Keratinocyte (primary cell): ENCODE measurements around the gene UBE2C. TPM values are rescaled to one million over a fixed set of nuclear protein-coding genes. Genes with fewer than 3 reads are reported as not detected.

Experiments
- DNase-seq: peaks from one replicate; pipeline ENCODE4 v3.0.0-alpha.2; 2011; ENCODE audit warnings: low read depth, missing footprints, low spot score
- FAIRE-seq: peaks from 2 replicates; lab custom pipeline; 2011; peaks lifted over from hg19 to GRCh38; lab: Jason Lieb, UNC
- H2AFZ ChIP-seq: 2 replicates; pipeline ENCODE4 v1.6.0; 2012; ENCODE audit warnings: low read length, control low read depth, inconsistent platforms; ENCODE audit not compliant: control insufficient read depth
- H3K27ac ChIP-seq: 2 replicates; pipeline ENCODE4 v1.5.1; 2011; ENCODE audit warnings: low read length; ENCODE audit not compliant: control insufficient read depth, insufficient read depth
- H3K27me3 ChIP-seq: 3 replicates; pipeline ENCODE4 v1.6.0; 2011; ENCODE audit warnings: low read length; ENCODE audit not compliant: control insufficient read depth, insufficient read depth; ENCODE audit errors: extremely low read depth
- H3K36me3 ChIP-seq, 2 experiments: 2 replicates in 1 of 2; 3 replicates in 1 of 2; pipeline ENCODE4 v1.5.1; 2011; ENCODE audit warnings: low read length in 2 of 2, mild to moderate bottlenecking in 1 of 2; ENCODE audit not compliant: control insufficient read depth in 2 of 2, insufficient read depth in 2 of 2; ENCODE audit errors: extremely low read depth in 1 of 2
- H3K4me1 ChIP-seq: 3 replicates; pipeline ENCODE4 v1.5.1; 2011; ENCODE audit warnings: low read length; ENCODE audit not compliant: control insufficient read depth, insufficient read depth; ENCODE audit errors: extremely low read depth
- H3K4me2 ChIP-seq: 3 replicates; pipeline ENCODE4 v1.6.0; 2011; ENCODE audit warnings: low read depth, low read length; ENCODE audit not compliant: control insufficient read depth, insufficient read depth; ENCODE audit errors: extremely low read depth
- H3K4me3 ChIP-seq, 3 experiments: fragments of 200-600 bp in 1 of 3; sonication (generic) in 1 of 3; 2 replicates in 2 of 3; 3 replicates in 1 of 3; pipeline ENCODE4 v1.5.1; 2011 to 2016; ENCODE audit warnings: low read length in 3 of 3, mild to moderate bottlenecking in 3 of 3, control low read depth in 2 of 3, inconsistent platforms in 1 of 3, low read depth in 1 of 3, mixed read lengths in 1 of 3, mixed run types in 1 of 3, moderate library complexity in 1 of 3; ENCODE audit not compliant: control insufficient read depth in 2 of 3, insufficient read depth in 2 of 3; ENCODE audit errors: extremely low read depth in 1 of 3
- H3K79me2 ChIP-seq: 2 replicates; pipeline ENCODE4 v1.6.0; 2012; ENCODE audit warnings: low read length; ENCODE audit not compliant: control insufficient read depth, insufficient read depth
- H3K9ac ChIP-seq: 3 replicates; pipeline ENCODE4 v1.6.0; 2011; ENCODE audit warnings: low read length; ENCODE audit not compliant: control insufficient read depth, insufficient read depth; ENCODE audit errors: extremely low read depth
- H3K9me1 ChIP-seq: 3 replicates; pipeline ENCODE4 v1.6.0; 2011; ENCODE audit warnings: low read length; ENCODE audit not compliant: control insufficient read depth, insufficient read depth; ENCODE audit errors: extremely low read depth
- H3K9me3 ChIP-seq: 2 replicates; pipeline ENCODE4 v1.5.1; 2012; ENCODE audit warnings: low read depth, low read length; ENCODE audit not compliant: control insufficient read depth
- H4K20me1 ChIP-seq: 3 replicates; pipeline ENCODE4 v1.6.0; 2011; ENCODE audit warnings: low read length; ENCODE audit not compliant: control insufficient read depth, insufficient read depth; ENCODE audit errors: extremely low read depth
- CTCF ChIP-seq, 3 experiments: IDR thresholded peaks in 1 of 3; conservative IDR thresholded peaks in 1 of 3; optimal IDR thresholded peaks in 1 of 3; 2 replicates in 2 of 3; 3 replicates in 1 of 3; pipeline versions ENCODE3 to v1.5.1; 2011; ENCODE audit warnings: low read length in 3 of 3, mild to moderate bottlenecking in 3 of 3, moderate library complexity in 2 of 3, control low read depth in 1 of 3, inconsistent platforms in 1 of 3; ENCODE audit not compliant: insufficient read depth in 2 of 3; ENCODE audit errors: extremely low read depth in 1 of 3
- EZH2 ChIP-seq: IDR thresholded peaks from one replicate; pipeline ENCODE4 v1.6.1; 2012; ENCODE audit warnings: inconsistent platforms, mild to moderate bottlenecking, low read length, moderate library complexity
- dilution Hi-C: fragments of 300-500 bp; cut with MboI; formaldehyde crosslinking; loops from one replicate; pipeline ENCODE4 v1.7.0; 2020; ENCODE audit warnings: low sequenced_read_pairs; ENCODE audit not compliant: extremely low pct_ligation_motif_present
- polyA plus RNA-seq, 5 experiments: library from polyadenylated mRNA; depleted of rRNA in 3 of 5; stranded (reverse) in 3 of 5; stranded (forward) in 1 of 5; unstranded in 1 of 5; fragments of >200 nt; gene quantifications; 1 replicate in 1 of 5; 2 replicates in 3 of 5; 3 replicates in 1 of 5; pipeline versions ENCODE4 v1.2.1 to v1.2.3, GENCODE V29; 2011 to 2012; ENCODE audit warnings: missing spikeins in 2 of 5, low read depth in 1 of 5, low replicate concordance in 1 of 5

Gene UBE2C
- polyA plus RNA-seq, 1 donor (not counting 4 experiments of a cell fraction or from before 2014, with no cell fraction given) = 46.6 TPM

GRCh38 chr20:45857114-45857881 lies 44.9 kb downstream of the UBE2C start, which contains the start of the genes ACOT8 and ZSWIM3:
TSS of gene ACOT8 (minus strand) at chr20:45857392. CDS start at chr20:45857315, 77 bp downstream.
TSS of gene ZSWIM3 (plus strand) at chr20:45857614. CDS start at chr20:45857826, 212 bp downstream.
- DNase-seq (peak; percentile 92), FAIRE-seq (peak; percentile 66)
- Histone ChIP-seq H2AFZ (peak within 1 kb of the TSS; percentile 97), H3K27ac (peak within 1 kb of the TSS; percentile 61), H3K79me2 (peaks cover 18% of the 10 kb centered on the region), H4K20me1 (no peaks in the 10 kb centered on the region), H3K9me3 (no peaks in the 10 kb centered on the region), H3K9ac (peak within 1 kb of the TSS; percentile 82), H3K27me3 (no peaks in the 10 kb centered on the region), H3K9me1 (no peaks in the 10 kb centered on the region), H3K36me3 (no peaks in the 10 kb centered on the region), H3K4me1 (peaks cover 14% of the 10 kb centered on the region), H3K4me2 (peak within 1 kb of the TSS; percentile 99), H3K4me3 (peak within 1 kb of the TSS; percentile 77 to 98 (median 93))
- dilution Hi-C loops = no loop called here
- no peak for TF ChIP-seq CTCF (optimal IDR thresholded peaks at IDR 0.05 in 1 of 3, IDR thresholded peaks at IDR 0.05 in 1 of 3, conservative IDR thresholded peaks at IDR 0.05 in 1 of 3; ENCODE audit: extremely low read depth in 1 of 3, insufficient read depth in 2 of 3, low read length in 3 of 3)
- TF ChIP-seq EZH2 = no peak

GRCh38 chr20:45857882-45858216 lies 45.4 kb downstream of the UBE2C start:
- no peaks in the 10 kb centered on the region for H3K36me3 ChIP-seq
- H3K9ac ChIP-seq = peak overlapping the region; percentile 82
- DNase-seq (no peak), FAIRE-seq (no peak)
- no peaks in the 10 kb centered on the region for H4K20me1 ChIP-seq
- peak overlapping the region; percentile 77 to 98 (median 93) for H3K4me3 ChIP-seq
- TF ChIP-seq CTCF (optimal IDR thresholded peaks at IDR 0.05 in 1 of 3, IDR thresholded peaks at IDR 0.05 in 1 of 3, conservative IDR thresholded peaks at IDR 0.05 in 1 of 3; ENCODE audit: extremely low read depth in 1 of 3, insufficient read depth in 2 of 3, low read length in 3 of 3) = no peak
- TF ChIP-seq EZH2 = no peak
- no peaks in the 10 kb centered on the region for H3K9me1 ChIP-seq
- peak overlapping the region; percentile 99 for H3K4me2 ChIP-seq
- peak overlapping the region; percentile 43 for H3K27ac ChIP-seq
- dilution Hi-C loops = no loop called here
- no peaks in the 10 kb centered on the region for H3K9me3 ChIP-seq
- peaks cover 14% of the 10 kb centered on the region for H3K4me1 ChIP-seq
- H3K27me3 ChIP-seq = no peaks in the 10 kb centered on the region
- H2AFZ ChIP-seq = peak overlapping the region; percentile 87
- peaks cover 18% of the 10 kb centered on the region for H3K79me2 ChIP-seq
